Chondrocyte (in vitro differentiated cells): ENCODE data around the gene COPB2. TPM values are rescaled to one million over a fixed set of nuclear protein-coding genes. Genes with fewer than 3 reads are reported as not detected.

Experiments
- DNase-seq: peaks from one replicate; pipeline ENCODE4 v3.0.0; 2021; ENCODE audit warnings: mixed read lengths, low spot score
- H3K27ac Mint-ChIP-seq: one replicate; pipeline ENCODE4 v1.8.0; 2021; ENCODE audit warnings: mild to moderate bottlenecking, moderate library complexity, mixed read lengths; ENCODE audit not compliant: unreplicated experiment
- H3K27me3 Mint-ChIP-seq: 2 replicates; pipeline ENCODE4 v1.8.0; 2021; ENCODE audit warnings: low read depth, mixed read lengths
- H3K36me3 Mint-ChIP-seq: 2 replicates; pipeline ENCODE4 v1.8.0; 2021; ENCODE audit warnings: low read depth, mixed read lengths
- H3K4me1 Mint-ChIP-seq: 2 replicates; pipeline ENCODE4 v1.8.0; 2021; ENCODE audit warnings: low read depth, mild to moderate bottlenecking, mixed read lengths
- H3K4me3 Mint-ChIP-seq: one replicate; pipeline ENCODE4 v1.8.0; 2021; ENCODE audit warnings: mild to moderate bottlenecking, moderate library complexity, mixed read lengths; ENCODE audit not compliant: unreplicated experiment
- H3K9me3 Mint-ChIP-seq: 2 replicates; pipeline ENCODE4 v1.8.0; 2021; ENCODE audit warnings: low read depth, mixed read lengths
- total RNA-seq: library from RNA; stranded (reverse); gene quantifications from 3 replicates; pipeline ENCODE4 v1.2.1, GENCODE V29; 2021
- TF ChIP-seq, protein P1 (sequence below): fragments of 200-600 bp; sonication (generic); IDR thresholded peaks from 2 replicates; pipeline ENCODE4 v1.5.0; 2021; ENCODE audit warnings: antibody characterized with exemption, mild to moderate bottlenecking, moderate library complexity

Gene COPB2
- total RNA-seq, 1 donor from 2014 or later: 180 TPM

DNA sequence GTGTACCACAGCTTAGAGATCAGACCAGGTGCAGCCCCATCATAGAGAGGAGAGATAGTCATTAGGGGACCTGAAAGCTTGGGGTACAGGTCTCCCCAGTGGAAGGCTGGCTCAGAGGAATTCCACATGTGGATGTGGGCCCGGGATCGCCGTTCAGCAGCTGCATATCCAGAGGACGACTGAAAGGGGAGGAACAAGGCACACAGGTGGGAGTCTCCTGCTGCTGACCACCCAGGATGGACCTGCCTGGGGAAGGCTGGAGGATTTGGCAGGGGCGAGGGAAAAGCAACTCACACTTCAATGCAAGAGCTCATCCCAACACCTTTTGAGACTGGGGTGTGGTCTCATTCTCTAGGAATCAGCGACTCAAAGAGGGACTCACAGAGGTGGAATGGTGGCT lies 70.6 kb downstream of the COPB2 start:
- peaks cover 45% of the 10 kb centered on the region for H3K27me3 Mint-ChIP-seq

DNA sequence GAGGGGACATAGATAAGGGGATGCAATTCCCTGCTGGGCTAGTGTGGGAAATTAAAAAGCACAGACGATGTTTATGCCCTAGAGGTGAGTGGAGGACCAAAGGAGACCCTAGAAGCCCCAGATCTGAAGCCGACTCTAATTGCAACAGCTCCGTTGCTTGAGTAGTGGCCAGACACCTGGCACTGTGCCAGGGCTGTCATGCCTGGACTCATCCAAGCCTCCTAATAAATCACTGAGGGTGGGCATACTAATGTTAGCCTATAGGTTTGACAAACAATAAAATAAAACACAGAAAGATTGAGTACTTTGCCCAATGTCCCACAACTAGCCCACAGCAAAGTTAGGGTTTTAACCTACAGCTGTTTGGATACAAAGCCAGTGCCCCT lies 71.0 kb downstream of the COPB2 start:
- TF ChIP-seq, protein P1, sequence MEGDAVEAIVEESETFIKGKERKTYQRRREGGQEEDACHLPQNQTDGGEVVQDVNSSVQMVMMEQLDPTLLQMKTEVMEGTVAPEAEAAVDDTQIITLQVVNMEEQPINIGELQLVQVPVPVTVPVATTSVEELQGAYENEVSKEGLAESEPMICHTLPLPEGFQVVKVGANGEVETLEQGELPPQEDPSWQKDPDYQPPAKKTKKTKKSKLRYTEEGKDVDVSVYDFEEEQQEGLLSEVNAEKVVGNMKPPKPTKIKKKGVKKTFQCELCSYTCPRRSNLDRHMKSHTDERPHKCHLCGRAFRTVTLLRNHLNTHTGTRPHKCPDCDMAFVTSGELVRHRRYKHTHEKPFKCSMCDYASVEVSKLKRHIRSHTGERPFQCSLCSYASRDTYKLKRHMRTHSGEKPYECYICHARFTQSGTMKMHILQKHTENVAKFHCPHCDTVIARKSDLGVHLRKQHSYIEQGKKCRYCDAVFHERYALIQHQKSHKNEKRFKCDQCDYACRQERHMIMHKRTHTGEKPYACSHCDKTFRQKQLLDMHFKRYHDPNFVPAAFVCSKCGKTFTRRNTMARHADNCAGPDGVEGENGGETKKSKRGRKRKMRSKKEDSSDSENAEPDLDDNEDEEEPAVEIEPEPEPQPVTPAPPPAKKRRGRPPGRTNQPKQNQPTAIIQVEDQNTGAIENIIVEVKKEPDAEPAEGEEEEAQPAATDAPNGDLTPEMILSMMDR: no peak
- Mint-ChIP-seq H3K27me3 (peaks cover 46% of the 10 kb centered on the region), H3K4me3 (no peak overlapping the region), H3K9me3 (no peaks in the 10 kb centered on the region), H3K27ac (no peak overlapping the region), H3K36me3 (no peaks in the 10 kb centered on the region), H3K4me1 (no peaks in the 10 kb centered on the region)
- DNase-seq: no peak

More for the DNA sequence above, 70.6 kb downstream of the COPB2 start:
- Mint-ChIP-seq H3K36me3 (no peaks in the 10 kb centered on the region), H3K27ac (no peak overlapping the region), H3K4me3 (no peak overlapping the region), H3K9me3 (no peaks in the 10 kb centered on the region), H3K4me1 (no peaks in the 10 kb centered on the region)
- TF ChIP-seq, protein P1: no peak
- no peak for DNase-seq

DNA sequence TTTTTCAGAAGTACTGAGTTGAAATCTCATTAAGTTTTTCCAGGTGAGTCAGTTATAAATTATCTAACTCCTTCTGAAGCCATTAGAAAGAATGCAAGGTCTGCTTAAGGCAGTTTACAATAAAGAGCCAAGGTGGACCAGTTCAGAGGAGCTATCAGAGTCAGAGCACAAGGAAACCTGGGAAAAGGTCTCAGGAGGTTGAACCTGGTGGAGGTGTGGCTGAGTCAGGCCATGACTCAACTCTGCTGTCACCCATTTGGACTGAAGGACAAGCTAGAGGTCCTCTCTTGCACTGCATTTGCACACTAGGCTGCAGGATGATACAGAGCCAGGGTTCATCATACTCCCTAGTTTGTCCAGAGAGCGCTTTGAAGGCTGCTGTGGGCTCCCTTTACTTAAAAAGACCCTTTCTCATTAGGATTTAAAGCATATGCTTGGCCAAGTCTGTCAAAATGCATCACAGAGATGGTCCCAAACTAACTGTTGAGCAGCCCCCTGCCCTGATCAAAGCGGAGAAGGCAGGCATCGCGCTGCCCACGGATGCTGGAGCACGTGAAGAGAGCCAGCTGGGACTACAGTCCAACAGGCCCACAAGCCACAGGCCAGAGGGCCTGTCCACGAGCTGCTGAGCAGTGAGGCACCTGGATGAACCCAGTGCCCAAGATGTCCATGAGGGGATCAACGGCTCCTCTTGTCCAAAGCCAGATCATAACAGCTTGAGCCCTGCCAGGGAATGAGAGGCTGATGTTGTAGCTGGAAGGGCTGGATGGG lies 71.6 kb downstream of the COPB2 start:
- no peak for DNase-seq
- no peaks in the 10 kb centered on the region for H3K36me3 Mint-ChIP-seq
- no peaks in the 10 kb centered on the region for H3K9me3 Mint-ChIP-seq
- TF ChIP-seq, protein P1: no peak
- H3K4me3 Mint-ChIP-seq: no peak overlapping the region
- H3K4me1 Mint-ChIP-seq: no peaks in the 10 kb centered on the region
- H3K27me3 Mint-ChIP-seq: peaks cover 45% of the 10 kb centered on the region
- H3K27ac Mint-ChIP-seq: no peak overlapping the region

DNA sequence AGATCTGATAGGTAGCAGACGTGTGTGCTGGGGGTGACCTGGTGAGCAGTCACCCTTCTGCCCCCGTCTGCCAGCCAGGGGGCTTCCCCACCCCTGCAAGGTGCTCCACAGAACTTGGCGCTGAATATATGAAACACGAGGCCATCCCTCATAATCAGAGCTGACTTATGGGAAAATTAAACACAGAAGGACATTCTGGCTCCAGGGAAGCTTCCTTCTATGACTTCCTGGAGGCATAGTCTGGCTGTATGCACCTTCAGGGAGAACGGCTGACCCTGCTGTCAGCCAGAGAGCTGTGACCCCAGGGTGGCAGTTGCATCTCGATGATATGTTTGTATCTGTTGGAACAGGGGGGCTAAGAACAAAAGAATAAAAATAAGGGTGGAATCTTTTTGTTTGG lies 72.2 kb downstream of the COPB2 start:
- Mint-ChIP-seq H3K27ac (no peak overlapping the region), H3K36me3 (no peaks in the 10 kb centered on the region), H3K27me3 (peaks cover 42% of the 10 kb centered on the region), H3K4me3 (no peak overlapping the region), H3K9me3 (no peaks in the 10 kb centered on the region), H3K4me1 (no peaks in the 10 kb centered on the region)
- no peak for DNase-seq
- TF ChIP-seq, protein P1: no peak

DNA sequence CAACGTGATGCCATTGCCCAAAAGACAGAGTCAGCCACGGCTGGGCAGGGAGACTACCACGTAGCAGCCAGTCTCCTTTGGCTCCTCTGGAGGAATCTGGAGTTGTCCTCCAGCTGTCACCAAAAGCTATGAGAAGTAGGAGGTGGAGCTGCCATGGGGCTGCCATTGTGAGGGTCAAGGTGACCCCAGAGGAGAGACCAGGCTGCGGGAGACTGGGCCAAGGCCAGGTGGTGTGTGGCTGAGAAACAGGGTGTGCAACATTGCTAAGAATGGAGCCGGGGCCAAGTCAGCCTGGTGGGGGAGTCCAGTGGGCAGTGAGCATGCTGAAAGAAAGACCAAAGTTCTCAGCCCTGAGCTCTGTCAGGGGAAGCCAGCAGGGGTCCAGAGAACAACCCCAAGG lies 75.5 kb downstream of the COPB2 start:
- TF ChIP-seq, protein P1: no peak
- peaks cover 26% of the 10 kb centered on the region for H3K27me3 Mint-ChIP-seq
- DNase-seq: no peak
- H3K4me1 Mint-ChIP-seq: peaks cover 12% of the 10 kb centered on the region
- H3K27ac Mint-ChIP-seq: no peak overlapping the region
- no peaks in the 10 kb centered on the region for H3K9me3 Mint-ChIP-seq
- H3K4me3 Mint-ChIP-seq: no peak overlapping the region
- no peaks in the 10 kb centered on the region for H3K36me3 Mint-ChIP-seq
